ENCODE data around the gene IL31. TPM values are rescaled to one million over a fixed set of nuclear protein-coding genes. Genes with fewer than 3 reads are reported as not detected.

IL31 gene
- not detected for total RNA-seq
- long read RNA-seq: 0 reads

DNA sequence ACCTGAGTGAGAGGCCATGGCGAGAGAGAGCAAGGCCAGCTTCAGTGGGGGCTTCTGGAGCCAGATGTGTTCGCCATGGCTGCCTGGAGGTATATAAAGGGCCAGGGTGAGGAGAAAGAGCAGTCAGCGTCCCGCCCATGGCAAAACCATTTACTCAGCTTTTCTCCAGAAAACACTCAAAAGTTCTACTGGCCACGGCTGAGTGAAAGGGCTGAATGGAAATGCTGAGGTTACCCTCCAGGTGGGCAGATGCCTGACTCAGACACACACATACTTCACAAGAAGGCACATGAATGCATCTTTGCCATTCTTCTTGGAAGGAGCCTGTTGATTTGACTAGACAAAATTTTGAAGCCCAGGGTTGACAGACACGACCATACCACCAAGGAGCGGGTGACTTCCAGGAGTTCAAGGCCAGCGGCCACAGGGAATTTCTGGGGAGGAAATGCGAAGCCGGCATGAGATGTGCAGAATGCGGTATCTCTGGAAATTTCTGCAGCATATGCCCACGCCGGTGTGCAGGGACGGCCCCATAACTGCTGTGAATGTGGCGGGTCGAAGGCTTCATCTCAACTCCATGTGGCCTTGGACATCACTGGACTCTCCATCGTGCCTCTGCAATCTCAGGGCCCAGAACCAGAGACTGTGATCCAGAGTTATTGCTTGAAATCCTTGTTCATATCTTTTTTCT lies at the start of gene IL31:
Gene IL31 (minus strand): TSS at position 67 of the 691 bp plus-strand sequence. CDS start 49 bp downstream, at position 18.
- ATAC-seq: no peak
- no peak for DNase-seq
- TF ChIP-seq POLR2A (IDR thresholded peaks at IDR 0.05): no peak
- TF ChIP-seq, protein P1, sequence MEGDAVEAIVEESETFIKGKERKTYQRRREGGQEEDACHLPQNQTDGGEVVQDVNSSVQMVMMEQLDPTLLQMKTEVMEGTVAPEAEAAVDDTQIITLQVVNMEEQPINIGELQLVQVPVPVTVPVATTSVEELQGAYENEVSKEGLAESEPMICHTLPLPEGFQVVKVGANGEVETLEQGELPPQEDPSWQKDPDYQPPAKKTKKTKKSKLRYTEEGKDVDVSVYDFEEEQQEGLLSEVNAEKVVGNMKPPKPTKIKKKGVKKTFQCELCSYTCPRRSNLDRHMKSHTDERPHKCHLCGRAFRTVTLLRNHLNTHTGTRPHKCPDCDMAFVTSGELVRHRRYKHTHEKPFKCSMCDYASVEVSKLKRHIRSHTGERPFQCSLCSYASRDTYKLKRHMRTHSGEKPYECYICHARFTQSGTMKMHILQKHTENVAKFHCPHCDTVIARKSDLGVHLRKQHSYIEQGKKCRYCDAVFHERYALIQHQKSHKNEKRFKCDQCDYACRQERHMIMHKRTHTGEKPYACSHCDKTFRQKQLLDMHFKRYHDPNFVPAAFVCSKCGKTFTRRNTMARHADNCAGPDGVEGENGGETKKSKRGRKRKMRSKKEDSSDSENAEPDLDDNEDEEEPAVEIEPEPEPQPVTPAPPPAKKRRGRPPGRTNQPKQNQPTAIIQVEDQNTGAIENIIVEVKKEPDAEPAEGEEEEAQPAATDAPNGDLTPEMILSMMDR (IDR thresholded peaks at IDR 0.05): no peak
- no peak within 1 kb of the TSS for H3K27ac ChIP-seq
- H3K9me3 ChIP-seq: no peaks in the 10 kb centered on the region
- H3K27me3 ChIP-seq: no peaks in the 10 kb centered on the region
- no peak within 1 kb of the TSS for H3K4me3 ChIP-seq
- intact Hi-C loops (cut with DNase I): no loop called here
- no peaks in the 10 kb centered on the region for H3K36me3 ChIP-seq
- peaks cover 0 to 5% (median 0%) of the 10 kb centered on the region in 4 donors for H3K4me1 ChIP-seq
- WGBS (ENCODE audit: insufficient coverage, low coverage, low lambda C conversion rate, missing lambda C conversion rate): 97% methylated on average over 6 of the region's 17 CpGs

- H3K4me3 ChIP-seq: no peak overlapping the region
- WGBS (ENCODE audit: insufficient coverage, low coverage, low lambda C conversion rate, missing lambda C conversion rate): 100% methylated on average over 1 of the region's 1 CpG
- H3K36me3 ChIP-seq: peaks cover 0 to 89% (median 38%) of the 10 kb centered on the region in 4 donors
- H3K27ac ChIP-seq: no peak overlapping the region
- no peak for TF ChIP-seq POLR2A (IDR thresholded peaks at IDR 0.05)
- TF ChIP-seq, protein P1 (IDR thresholded peaks at IDR 0.05): no peak
- intact Hi-C loops (cut with DNase I): no loop called here
- no peaks in the 10 kb centered on the region for H3K27me3 ChIP-seq
- no peaks in the 10 kb centered on the region for H3K4me1 ChIP-seq
- ATAC-seq (no peak), DNase-seq (no peak)
- no peaks in the 10 kb centered on the region for H3K9me3 ChIP-seq
Observed at GRCh38 chr12:122216445-122216844, 42.4 kb upstream of the IL31 start.

DNA sequence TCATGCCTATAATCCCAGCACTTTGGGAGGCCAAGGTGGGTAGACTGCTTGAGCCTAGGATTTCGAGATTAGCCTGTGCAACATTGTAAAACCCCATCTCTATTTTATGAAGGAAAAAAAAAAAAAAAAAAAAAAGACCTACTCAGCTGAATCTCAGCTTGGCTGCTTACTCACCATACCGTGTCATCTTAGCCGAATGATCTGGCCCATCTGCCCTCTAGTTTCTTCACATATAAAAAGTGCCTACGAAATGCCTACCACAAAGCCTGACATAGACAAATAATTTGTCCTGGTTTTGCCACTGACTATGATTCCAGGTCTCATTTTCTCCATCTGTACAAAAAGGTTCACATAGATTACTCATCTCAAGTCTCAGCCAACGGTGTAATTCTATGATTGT lies 41.8 kb upstream of the IL31 start:
- 86% methylated on average over 5 of the region's 5 CpGs for WGBS (ENCODE audit: insufficient coverage, low coverage, low lambda C conversion rate, missing lambda C conversion rate)
- Histone ChIP-seq H3K4me3 (no peak overlapping the region), H3K27ac (no peak overlapping the region), H3K4me1 (no peaks in the 10 kb centered on the region), H3K27me3 (no peaks in the 10 kb centered on the region), H3K9me3 (no peaks in the 10 kb centered on the region), H3K36me3 (peaks cover 0 to 89% (median 38%) of the 10 kb centered on the region in 4 donors)
- no peak for ATAC-seq
- DNase-seq: no peak
- no peak for TF ChIP-seq POLR2A (IDR thresholded peaks at IDR 0.05)
- TF ChIP-seq, protein P1 (IDR thresholded peaks at IDR 0.05): no peak
- intact Hi-C loops (cut with DNase I): no loop called here

DNA sequence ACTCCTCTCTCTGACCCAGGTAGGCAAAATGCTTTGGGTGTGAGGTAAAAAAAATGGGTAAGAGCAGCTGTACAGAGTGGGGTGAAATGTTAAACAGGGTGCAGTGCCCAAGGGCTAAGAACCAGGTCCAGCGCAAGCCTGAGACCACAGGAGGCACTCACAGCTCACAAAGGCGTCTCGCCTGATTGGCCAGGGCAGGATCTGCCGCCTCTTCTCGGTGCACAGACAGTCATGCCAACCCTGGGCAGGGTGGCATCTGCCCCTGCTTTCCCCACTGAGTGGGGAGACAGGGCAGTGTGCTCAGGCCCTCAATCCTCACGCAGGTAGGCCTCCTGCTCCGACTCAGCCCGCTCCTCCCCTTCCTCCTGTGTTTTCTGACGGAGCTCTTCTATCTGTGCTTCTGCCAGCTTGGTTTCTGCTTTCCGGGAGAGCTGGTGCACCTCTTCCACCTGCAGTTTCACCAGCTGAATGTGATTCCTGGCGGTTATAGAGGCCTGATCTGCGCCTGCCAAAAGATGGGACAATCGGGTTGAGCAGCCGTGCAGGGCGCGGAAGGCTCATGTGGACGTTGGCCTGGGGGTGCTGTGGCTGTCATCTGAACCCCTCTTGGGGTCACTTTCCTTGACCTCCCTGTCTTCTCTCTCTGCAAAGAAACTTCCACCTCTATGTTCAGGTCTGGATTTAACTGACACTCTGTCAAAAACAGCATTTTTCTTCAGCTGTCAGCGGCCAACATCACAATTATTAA lies 34.2 kb upstream of the IL31 start:
- Histone ChIP-seq H3K27ac (no peak overlapping the region), H3K27me3 (peaks cover 0 to 2% of the 10 kb centered on the region in 2 donors), H3K4me1 (peaks cover 0 to 9% (median 0%) of the 10 kb centered on the region in 4 donors), H3K9me3 (no peaks in the 10 kb centered on the region), H3K36me3 (peaks cover 0 to 61% (median 20%) of the 10 kb centered on the region in 4 donors), H3K4me3 (no peak overlapping the region)
- ATAC-seq (no peak), DNase-seq (no peak)
- intact Hi-C loops (cut with DNase I): no loop called here
- WGBS (ENCODE audit: insufficient coverage, low coverage, low lambda C conversion rate, missing lambda C conversion rate): 64% methylated on average over 3 of the region's 18 CpGs
- no peak for TF ChIP-seq POLR2A (IDR thresholded peaks at IDR 0.05)
- TF ChIP-seq, protein P1 (IDR thresholded peaks at IDR 0.05): no peak
